ENCODE data around the gene NFASC.

DNA sequence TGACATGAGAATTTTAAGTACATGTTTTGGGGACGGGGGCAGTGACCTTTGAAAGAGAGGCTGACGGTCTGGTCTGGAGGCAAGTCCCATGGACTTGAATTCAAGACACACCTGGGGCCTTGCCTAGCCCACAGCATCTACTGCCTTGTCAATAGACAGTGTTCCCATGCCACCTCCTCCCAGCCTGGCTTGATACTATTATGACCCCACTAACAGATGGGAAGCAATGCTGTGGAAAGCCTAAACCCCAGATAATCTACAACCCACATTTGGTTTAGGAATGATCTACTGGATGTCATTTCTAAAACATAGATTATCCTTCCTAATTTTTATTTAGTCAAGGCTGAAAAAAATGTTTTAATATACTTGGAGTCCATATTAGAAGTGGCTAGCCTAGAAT lies 17.8 kb upstream of the NFASC start:
- no peak for TF ChIP-seq EP300 (IDR thresholded peaks at IDR 0.05; ENCODE audit: borderline replicate concordance)
- TF ChIP-seq, protein P1, sequence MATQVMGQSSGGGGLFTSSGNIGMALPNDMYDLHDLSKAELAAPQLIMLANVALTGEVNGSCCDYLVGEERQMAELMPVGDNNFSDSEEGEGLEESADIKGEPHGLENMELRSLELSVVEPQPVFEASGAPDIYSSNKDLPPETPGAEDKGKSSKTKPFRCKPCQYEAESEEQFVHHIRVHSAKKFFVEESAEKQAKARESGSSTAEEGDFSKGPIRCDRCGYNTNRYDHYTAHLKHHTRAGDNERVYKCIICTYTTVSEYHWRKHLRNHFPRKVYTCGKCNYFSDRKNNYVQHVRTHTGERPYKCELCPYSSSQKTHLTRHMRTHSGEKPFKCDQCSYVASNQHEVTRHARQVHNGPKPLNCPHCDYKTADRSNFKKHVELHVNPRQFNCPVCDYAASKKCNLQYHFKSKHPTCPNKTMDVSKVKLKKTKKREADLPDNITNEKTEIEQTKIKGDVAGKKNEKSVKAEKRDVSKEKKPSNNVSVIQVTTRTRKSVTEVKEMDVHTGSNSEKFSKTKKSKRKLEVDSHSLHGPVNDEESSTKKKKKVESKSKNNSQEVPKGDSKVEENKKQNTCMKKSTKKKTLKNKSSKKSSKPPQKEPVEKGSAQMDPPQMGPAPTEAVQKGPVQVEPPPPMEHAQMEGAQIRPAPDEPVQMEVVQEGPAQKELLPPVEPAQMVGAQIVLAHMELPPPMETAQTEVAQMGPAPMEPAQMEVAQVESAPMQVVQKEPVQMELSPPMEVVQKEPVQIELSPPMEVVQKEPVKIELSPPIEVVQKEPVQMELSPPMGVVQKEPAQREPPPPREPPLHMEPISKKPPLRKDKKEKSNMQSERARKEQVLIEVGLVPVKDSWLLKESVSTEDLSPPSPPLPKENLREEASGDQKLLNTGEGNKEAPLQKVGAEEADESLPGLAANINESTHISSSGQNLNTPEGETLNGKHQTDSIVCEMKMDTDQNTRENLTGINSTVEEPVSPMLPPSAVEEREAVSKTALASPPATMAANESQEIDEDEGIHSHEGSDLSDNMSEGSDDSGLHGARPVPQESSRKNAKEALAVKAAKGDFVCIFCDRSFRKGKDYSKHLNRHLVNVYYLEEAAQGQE (IDR thresholded peaks at IDR 0.05; ENCODE audit: low read depth): no peak
- no peak for TF ChIP-seq CEBPB (IDR thresholded peaks at IDR 0.05)
- no peak for TF ChIP-seq RAD21 (IDR thresholded peaks at IDR 0.05; ENCODE audit: low read depth)
- TF ChIP-seq, protein P2, sequence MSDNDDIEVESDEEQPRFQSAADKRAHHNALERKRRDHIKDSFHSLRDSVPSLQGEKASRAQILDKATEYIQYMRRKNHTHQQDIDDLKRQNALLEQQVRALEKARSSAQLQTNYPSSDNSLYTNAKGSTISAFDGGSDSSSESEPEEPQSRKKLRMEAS (IDR thresholded peaks at IDR 0.05): no peak
- TF ChIP-seq TAF1 (IDR thresholded peaks at IDR 0.05; ENCODE audit: low read depth): no peak
- no peak for TF ChIP-seq YY1 (IDR thresholded peaks at IDR 0.05; ENCODE audit: low read depth)
- TF ChIP-seq NFIC (IDR thresholded peaks at IDR 0.05): no peak
- TF ChIP-seq, protein P3, sequence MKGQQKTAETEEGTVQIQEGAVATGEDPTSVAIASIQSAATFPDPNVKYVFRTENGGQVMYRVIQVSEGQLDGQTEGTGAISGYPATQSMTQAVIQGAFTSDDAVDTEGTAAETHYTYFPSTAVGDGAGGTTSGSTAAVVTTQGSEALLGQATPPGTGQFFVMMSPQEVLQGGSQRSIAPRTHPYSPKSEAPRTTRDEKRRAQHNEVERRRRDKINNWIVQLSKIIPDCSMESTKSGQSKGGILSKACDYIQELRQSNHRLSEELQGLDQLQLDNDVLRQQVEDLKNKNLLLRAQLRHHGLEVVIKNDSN (IDR thresholded peaks at IDR 0.05): no peak
- TF ChIP-seq TCF12 (IDR thresholded peaks at IDR 0.05; ENCODE audit: low read depth): no peak
- no peak for TF ChIP-seq FOXM1 (IDR thresholded peaks at IDR 0.05; ENCODE audit: borderline replicate concordance, low read depth)
- TF ChIP-seq CREB1 (IDR thresholded peaks at IDR 0.05; ENCODE audit: low read depth): no peak
- TF ChIP-seq ZBTB7A (IDR thresholded peaks at IDR 0.05; ENCODE audit: low read depth): no peak

Measured in Ishikawa (cell line).